Smooth muscle cell (in vitro differentiated cells): ENCODE measurements around the gene TTC19. TPM values are rescaled to one million over a fixed set of nuclear protein-coding genes. Genes with fewer than 3 reads are reported as not detected.

ENCODE experiments used
- DNase-seq: peaks from one replicate; lab custom pipeline; 2025; ENCODE audit not compliant: unreplicated experiment; lab: John Stamatoyannopoulos, UW
- H2AFZ ChIP-seq: fragments of 200-600 bp; sonication (generic); 2 replicates; pipeline ENCODE4 v1.6.0; 2016; ENCODE audit warnings: antibody characterized with exemption, low read depth, mild to moderate bottlenecking
- H3F3A ChIP-seq: fragments of 200-600 bp; sonication (generic); 2 replicates; pipeline ENCODE4 v1.6.0; 2017; ENCODE audit warnings: antibody characterized with exemption, low read depth
- H3K27ac ChIP-seq: fragments of 200-600 bp; sonication (generic); 2 replicates; pipeline ENCODE4 v1.5.1; 2016; ENCODE audit warnings: low read depth, mild to moderate bottlenecking
- H3K27me3 ChIP-seq: fragments of 200-600 bp; sonication (generic); 2 replicates; pipeline ENCODE4 v1.6.1; 2016; ENCODE audit warnings: low read depth, mild to moderate bottlenecking
- H3K36me3 ChIP-seq: fragments of 200-600 bp; sonication (generic); 2 replicates; pipeline ENCODE4 v1.5.1; 2016; ENCODE audit warnings: low read depth
- H3K4me1 ChIP-seq: fragments of 200-600 bp; sonication (generic); 2 replicates; pipeline ENCODE4 v1.5.1; 2016; ENCODE audit warnings: low read depth
- H3K4me2 ChIP-seq: fragments of 200-600 bp; sonication (generic); 2 replicates; pipeline ENCODE4 v1.6.0; 2016; ENCODE audit warnings: mild to moderate bottlenecking
- H3K4me3 ChIP-seq: fragments of 200-600 bp; sonication (generic); 2 replicates; pipeline ENCODE4 v1.5.1; 2016; ENCODE audit warnings: mild to moderate bottlenecking
- H3K79me2 ChIP-seq: fragments of 200-600 bp; sonication (generic); 2 replicates; pipeline ENCODE4 v1.6.0; 2016; ENCODE audit warnings: low read depth, mild to moderate bottlenecking
- H3K9ac ChIP-seq: fragments of 200-600 bp; sonication (generic); 2 replicates; pipeline ENCODE4 v1.6.0; 2016; ENCODE audit warnings: low read depth
- H3K9me3 ChIP-seq: fragments of 200-600 bp; sonication (generic); replicated peaks from 2 replicates; pipeline ENCODE4 v1.5.1; 2016; ENCODE audit warnings: low read depth
- H4K20me1 ChIP-seq: fragments of 200-600 bp; sonication (generic); 2 replicates; pipeline ENCODE4 v1.6.0; 2016; ENCODE audit warnings: low read depth
- WGBS: methylation state at CpG from one replicate; pipeline ENCODE4 v1.1.7; 2016; ENCODE audit warnings: low lambda C conversion rate; 5-methylcytosine and 5-hydroxymethylcytosine counted together
- polyA plus RNA-seq: library from polyadenylated mRNA; unstranded; fragments of >200 nt; fragmentation: Nextera tagmentation; extraction: Ambion mirVana; gene quantifications from 2 replicates; pipeline ENCODE4 v1.2.1, GENCODE V29; 2016
- total RNA-seq: library from RNA; depleted of rRNA; stranded (reverse); fragments of >200 nt; gene quantifications from 2 replicates; pipeline ENCODE4 v1.2.3, GENCODE V29; 2014
- TF ChIP-seq, protein P1 (sequence below): fragments of 200-600 bp; sonication (generic); IDR thresholded peaks from 2 replicates; pipeline ENCODE4 v1.5.1; 2017; ENCODE audit warnings: borderline replicate concordance, mild to moderate bottlenecking, antibody characterized with exemption; ENCODE audit not compliant: insufficient read depth, poor library complexity, severe bottlenecking

The TTC19 gene
- total and polyA plus RNA-seq, 2 experiments from 2014 or later: 17.4 to 38.7 TPM

DNA sequence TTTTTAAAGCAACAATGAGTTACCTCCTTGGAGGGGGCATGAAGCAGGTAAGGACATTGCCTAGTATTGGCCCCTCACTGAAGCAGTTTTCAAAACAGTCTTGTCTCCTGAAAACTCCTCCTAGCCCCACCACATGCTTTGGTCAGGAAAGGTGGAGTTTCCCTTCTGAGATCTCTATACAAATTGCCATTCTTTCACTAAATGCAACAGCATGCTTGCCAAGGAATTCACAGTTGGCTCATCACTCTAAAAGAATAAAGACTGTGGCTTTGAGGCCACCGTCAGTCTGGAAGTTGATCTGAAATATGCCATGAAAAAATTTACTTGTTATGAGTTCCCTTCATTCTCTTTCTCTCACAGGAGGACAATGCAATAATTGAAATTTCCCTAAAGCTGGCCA lies 4.2 kb downstream of the TTC19 start:
- no peak overlapping the region for H3K4me2 ChIP-seq
- H3K9ac ChIP-seq: no peak overlapping the region
- H3K36me3 ChIP-seq: peaks cover 34% of the 10 kb centered on the region
- DNase-seq: no peak
- no peaks in the 10 kb centered on the region for H3F3A ChIP-seq
- peaks cover 9% of the 10 kb centered on the region for H3K4me1 ChIP-seq
- no peak overlapping the region for H3K4me3 ChIP-seq
- H3K9me3 ChIP-seq: no peaks in the 10 kb centered on the region
- H4K20me1 ChIP-seq: peaks cover 11% of the 10 kb centered on the region
- H3K27ac ChIP-seq: no peak overlapping the region
- WGBS: 97% methylated on average over 1 of the region's 1 CpG
- TF ChIP-seq, protein P1, sequence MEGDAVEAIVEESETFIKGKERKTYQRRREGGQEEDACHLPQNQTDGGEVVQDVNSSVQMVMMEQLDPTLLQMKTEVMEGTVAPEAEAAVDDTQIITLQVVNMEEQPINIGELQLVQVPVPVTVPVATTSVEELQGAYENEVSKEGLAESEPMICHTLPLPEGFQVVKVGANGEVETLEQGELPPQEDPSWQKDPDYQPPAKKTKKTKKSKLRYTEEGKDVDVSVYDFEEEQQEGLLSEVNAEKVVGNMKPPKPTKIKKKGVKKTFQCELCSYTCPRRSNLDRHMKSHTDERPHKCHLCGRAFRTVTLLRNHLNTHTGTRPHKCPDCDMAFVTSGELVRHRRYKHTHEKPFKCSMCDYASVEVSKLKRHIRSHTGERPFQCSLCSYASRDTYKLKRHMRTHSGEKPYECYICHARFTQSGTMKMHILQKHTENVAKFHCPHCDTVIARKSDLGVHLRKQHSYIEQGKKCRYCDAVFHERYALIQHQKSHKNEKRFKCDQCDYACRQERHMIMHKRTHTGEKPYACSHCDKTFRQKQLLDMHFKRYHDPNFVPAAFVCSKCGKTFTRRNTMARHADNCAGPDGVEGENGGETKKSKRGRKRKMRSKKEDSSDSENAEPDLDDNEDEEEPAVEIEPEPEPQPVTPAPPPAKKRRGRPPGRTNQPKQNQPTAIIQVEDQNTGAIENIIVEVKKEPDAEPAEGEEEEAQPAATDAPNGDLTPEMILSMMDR: no peak
- H3K79me2 ChIP-seq: peaks cover 29% of the 10 kb centered on the region
- H3K27me3 ChIP-seq: no peaks in the 10 kb centered on the region
- H2AFZ ChIP-seq: no peak overlapping the region

DNA sequence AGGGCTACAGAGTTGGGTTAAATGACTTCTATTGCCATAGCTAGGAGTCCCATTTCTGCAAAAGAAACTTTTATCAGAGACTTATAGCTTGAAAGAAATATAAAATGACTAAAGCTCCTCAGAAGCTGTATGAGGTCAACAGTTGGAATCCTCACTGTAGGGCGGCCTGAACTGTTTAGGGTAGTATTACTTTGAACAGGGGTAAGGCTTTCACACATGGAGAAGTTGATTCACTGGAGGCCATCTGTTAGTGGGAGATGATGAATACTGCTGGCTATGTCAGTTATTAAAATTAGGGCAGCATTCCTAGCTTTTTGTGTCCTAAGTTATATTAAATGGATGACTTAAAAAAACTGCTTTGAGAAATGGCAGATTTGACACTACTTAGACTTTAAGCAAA lies 6.0 kb downstream of the TTC19 start:
- no peak for DNase-seq
- Histone ChIP-seq H3K4me1 (peaks cover 7% of the 10 kb centered on the region), H2AFZ (no peak overlapping the region), H3K27me3 (no peaks in the 10 kb centered on the region), H3K9me3 (no peaks in the 10 kb centered on the region), H3K4me2 (no peak overlapping the region), H3K9ac (no peak overlapping the region), H3K4me3 (no peak overlapping the region), H4K20me1 (peaks cover 9% of the 10 kb centered on the region), H3F3A (no peaks in the 10 kb centered on the region), H3K36me3 (peaks cover 38% of the 10 kb centered on the region), H3K27ac (no peak overlapping the region), H3K79me2 (peaks cover 32% of the 10 kb centered on the region)
- WGBS: 92% methylated on average over 1 of the region's 1 CpG
- TF ChIP-seq, protein P1: no peak

DNA sequence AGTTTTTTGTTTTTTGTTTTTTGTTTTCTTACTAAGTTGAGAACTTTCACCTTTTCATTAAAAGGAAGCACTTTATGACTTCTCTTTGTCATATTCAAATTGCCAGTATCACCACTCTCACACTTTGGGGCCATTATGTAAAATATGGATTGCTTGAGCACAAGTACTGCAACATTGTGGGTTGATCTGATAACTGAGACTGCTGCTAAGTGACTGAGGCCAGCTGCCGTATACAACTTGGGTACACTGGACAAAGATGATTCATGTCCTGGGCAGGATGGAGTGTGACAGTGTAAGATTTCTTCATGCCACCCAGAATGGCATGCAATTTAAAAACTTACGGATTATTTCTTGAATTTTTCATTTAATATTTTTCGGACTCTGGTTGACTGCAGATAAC lies 7.8 kb downstream of the TTC19 start:
- Histone ChIP-seq H3K79me2 (peaks cover 14% of the 10 kb centered on the region), H4K20me1 (no peaks in the 10 kb centered on the region), H3K9ac (no peak overlapping the region), H3K9me3 (no peaks in the 10 kb centered on the region), H3K27me3 (no peaks in the 10 kb centered on the region), H3K4me3 (no peak overlapping the region), H3K27ac (no peak overlapping the region), H3K4me1 (no peaks in the 10 kb centered on the region), H2AFZ (no peak overlapping the region), H3K36me3 (peaks cover 28% of the 10 kb centered on the region), H3F3A (no peaks in the 10 kb centered on the region), H3K4me2 (no peak overlapping the region)
- TF ChIP-seq, protein P1: no peak
- 85% methylated on average over 3 of the region's 3 CpGs for WGBS
- DNase-seq: no peak

DNA sequence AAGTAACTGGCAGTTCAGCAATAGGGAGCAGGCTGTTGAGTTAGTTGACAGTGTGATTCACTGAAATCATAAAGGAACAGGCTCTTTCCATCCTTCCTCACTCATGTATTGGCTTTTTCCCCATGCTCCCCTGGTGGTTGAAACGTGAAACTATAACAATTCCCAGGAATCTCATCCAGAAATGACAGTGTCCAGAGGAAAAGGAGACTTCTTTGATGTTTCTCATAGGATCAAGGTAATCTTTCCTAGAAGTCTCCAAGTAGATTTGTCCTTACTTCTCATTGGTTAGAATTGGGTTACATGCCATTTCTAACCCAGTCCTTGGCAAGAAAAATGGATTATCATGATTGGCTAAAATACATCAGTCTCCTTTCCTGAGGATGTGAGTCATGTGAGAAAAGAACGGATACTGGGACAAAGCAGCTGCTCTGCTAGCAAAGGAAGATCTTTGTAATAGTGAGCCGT lies 14.4 kb downstream of the TTC19 start:
- DNase-seq: no peak
- peaks cover 6% of the 10 kb centered on the region for H3K36me3 ChIP-seq
- no peak overlapping the region for H2AFZ ChIP-seq
- TF ChIP-seq, protein P1: peak; percentile 52
- no peak overlapping the region for H3K9ac ChIP-seq
- H3K27me3 ChIP-seq: no peaks in the 10 kb centered on the region
- H3K79me2 ChIP-seq: peaks cover 41% of the 10 kb centered on the region
- peaks cover 3% of the 10 kb centered on the region for H4K20me1 ChIP-seq
- no peak overlapping the region for H3K4me3 ChIP-seq
- peaks cover 10% of the 10 kb centered on the region for H3F3A ChIP-seq
- no peak overlapping the region for H3K4me2 ChIP-seq
- no peaks in the 10 kb centered on the region for H3K4me1 ChIP-seq
- WGBS: 27% methylated on average over 3 of the region's 3 CpGs
- peak overlapping the region; percentile 43 for H3K27ac ChIP-seq
- H3K9me3 ChIP-seq: no peaks in the 10 kb centered on the region
